B cell (primary cell): ENCODE data around the gene ENG. TPM values are rescaled to one million over a fixed set of nuclear protein-coding genes. Genes with fewer than 3 reads are reported as not detected.

Experiments
- ATAC-seq: fragments of 200-7000 bp; cut with Tn5 transposase; one replicate; pipeline ENCODE4 v1.10.0; 2021; ENCODE audit warnings: low read depth, mild to moderate bottlenecking, moderate number of reproducible peaks, moderate library complexity
- CTCF ChIA-PET: fragments of 350-600 bp; sonication (Branson Sonifier 250); formaldehyde crosslinking; loops from one replicate; lab custom pipeline; 2021; ENCODE audit warnings: antibody characterized with exemption, inconsistent platforms; lab: Charles Lee
- POLR2A ChIA-PET: fragments of 350-600 bp; sonication (Branson Sonifier 250); formaldehyde crosslinking; loops from one replicate; lab custom pipeline; 2021; ENCODE audit warnings: antibody characterized with exemption; lab: Charles Lee
- DNase-seq: peaks from one replicate; pipeline ENCODE4 v3.0.0; 2013
- H2AFZ ChIP-seq: 2 replicates; pipeline ENCODE4 v1.6.1; 2012; ENCODE audit warnings: mild to moderate bottlenecking, low read depth, low read length; ENCODE audit not compliant: insufficient read depth, poor library complexity, severe bottlenecking
- H3K27ac ChIP-seq, 2 donors: 1 replicate in 1 of 2; 2 replicates in 1 of 2; pipeline ENCODE4 v1.5.1; 2012 to 2013; ENCODE audit warnings: low read length in 2 of 2, mild to moderate bottlenecking in 2 of 2, moderate library complexity in 1 of 2
- H3K27me3 ChIP-seq, 4 experiments: fragments of 200-600 bp in 1 of 4; sonication (generic) in 1 of 4; replicated peaks in 1 of 4; 1 replicate in 2 of 4; 2 replicates in 2 of 4; pipeline versions ENCODE4 v1.6.1 to v1.7.0; 2013 to 2016; ENCODE audit warnings: low read length in 3 of 4, mild to moderate bottlenecking in 2 of 4, mixed read lengths in 1 of 4, moderate library complexity in 1 of 4; ENCODE audit not compliant: insufficient read depth in 4 of 4, control insufficient read depth in 3 of 4; ENCODE audit errors: control extremely low read depth in 1 of 4
- H3K36me3 ChIP-seq, 2 experiments: replicated peaks in 1 of 2; 1 replicate in 1 of 2; 2 replicates in 1 of 2; pipeline versions ENCODE4 v1.6.1 to v1.7.1; 2013; ENCODE audit warnings: low read length in 1 of 2; ENCODE audit not compliant: insufficient read depth in 2 of 2, control insufficient read depth in 1 of 2; ENCODE audit errors: control extremely low read depth in 1 of 2, extremely low read depth in 1 of 2
- H3K4me1 ChIP-seq, 2 donors: fragments of 200-600 bp in 1 of 2; sonication (generic) in 1 of 2; 1 replicate in 1 of 2; 2 replicates in 1 of 2; pipeline versions ENCODE4 v1.5.1 to v1.6.1; 2013 to 2017; ENCODE audit warnings: low read length in 2 of 2; ENCODE audit not compliant: control insufficient read depth in 2 of 2, insufficient read depth in 2 of 2
- H3K4me2 ChIP-seq: replicated peaks from 2 replicates; pipeline ENCODE3; 2012; ENCODE audit warnings: mild to moderate bottlenecking, low read depth, low read length; ENCODE audit not compliant: poor library complexity, severe bottlenecking
- H3K4me3 ChIP-seq, 5 experiments: fragments of 200-600 bp in 1 of 5; sonication (generic) in 1 of 5; 1 replicate in 3 of 5; 2 replicates in 2 of 5; pipeline versions ENCODE4 v1.5.1 to v1.7.0; 2011 to 2016; ENCODE audit warnings: low read length in 4 of 5, mild to moderate bottlenecking in 4 of 5, low read depth in 2 of 5, control low read depth in 1 of 5, moderate library complexity in 1 of 5; ENCODE audit not compliant: insufficient read depth in 1 of 5; ENCODE audit errors: control extremely low read depth in 1 of 5, extremely low read depth in 1 of 5
- H3K79me2 ChIP-seq: fragments of 200-600 bp; sonication (generic); one replicate; pipeline ENCODE4 v1.6.0; 2016; ENCODE audit warnings: low read length; ENCODE audit not compliant: control insufficient read depth, insufficient read depth
- H3K9ac ChIP-seq: fragments of 200-600 bp; sonication (generic); 2 replicates; pipeline ENCODE4 v1.6.1; 2017; ENCODE audit warnings: mild to moderate bottlenecking, low read length, moderate library complexity
- H3K9me3 ChIP-seq, 3 donors: one replicate each; pipeline versions ENCODE4 v1.6.1 to v1.7.1; 2013; ENCODE audit warnings: low read length in 2 of 3; ENCODE audit not compliant: control insufficient read depth in 2 of 3, insufficient read depth in 1 of 3; ENCODE audit errors: control extremely low read depth in 1 of 3
- H4K20me1 ChIP-seq: 2 replicates; pipeline ENCODE4 v1.6.0; 2012; ENCODE audit warnings: mild to moderate bottlenecking, low read length; ENCODE audit not compliant: insufficient read depth, control insufficient read depth, poor library complexity, severe bottlenecking
- H3K27ac Mint-ChIP-seq: one replicate; pipeline ENCODE4 v1.8.0; 2021; ENCODE audit warnings: mixed read lengths
- H3K27me3 Mint-ChIP-seq: one replicate; pipeline ENCODE4 v1.8.0; 2021; ENCODE audit warnings: mixed read lengths
- H3K4me1 Mint-ChIP-seq: one replicate; pipeline ENCODE4 v1.8.0; 2021; ENCODE audit warnings: mixed read lengths
- H3K4me3 Mint-ChIP-seq: one replicate; pipeline ENCODE4 v1.8.0; 2021; ENCODE audit warnings: mixed read lengths
- H3K9me3 Mint-ChIP-seq: one replicate; pipeline ENCODE4 v1.8.0; 2022; ENCODE audit warnings: mixed read lengths; ENCODE audit not compliant: insufficient read depth
- CTCF ChIP-seq: fragments of 200-600 bp; IDR thresholded peaks from one replicate; pipeline ENCODE4 v1.8.0; 2022; ENCODE audit warnings: antibody characterized with exemption, mild to moderate bottlenecking
- EZH2 ChIP-seq: IDR thresholded peaks from 2 replicates; pipeline ENCODE4 v1.6.1; 2012; ENCODE audit warnings: borderline replicate concordance, low read depth, mild to moderate bottlenecking, moderate library complexity, low read length; ENCODE audit not compliant: insufficient read depth, poor library complexity, severe bottlenecking
- WGBS: methylation state at CpG from one replicate; pipeline ENCODE4 v1.1.5; 2013; ENCODE audit warnings: missing lambda C conversion rate; ENCODE audit not compliant: insufficient coverage; 5-methylcytosine and 5-hydroxymethylcytosine counted together
- intact Hi-C: fragments of 100-400 bp; cut with micrococcal nuclease; formaldehyde crosslinking; loops from one replicate; pipeline ENCODE4 v1.10.0; 2022
- polyA plus RNA-seq: library from polyadenylated mRNA; depleted of rRNA; stranded (reverse); fragments of >200 nt; gene quantifications from 2 replicates; pipeline ENCODE4 v1.2.3, GENCODE V29; 2012
- total RNA-seq, 2 donors: library from RNA; stranded (reverse); fragments of 120-200 nt in 1 of 2; gene quantifications; 1 replicate in 1 of 2; 2 replicates in 1 of 2; pipeline versions ENCODE4 v1.2.3 to v1.2.4, GENCODE V29; 2013 to 2022

The ENG gene
- total and polyA plus RNA-seq, 2 donors (not counting 1 experiment from before 2014, with no cell fraction given) = 5.4 to 12.6 TPM

DNA sequence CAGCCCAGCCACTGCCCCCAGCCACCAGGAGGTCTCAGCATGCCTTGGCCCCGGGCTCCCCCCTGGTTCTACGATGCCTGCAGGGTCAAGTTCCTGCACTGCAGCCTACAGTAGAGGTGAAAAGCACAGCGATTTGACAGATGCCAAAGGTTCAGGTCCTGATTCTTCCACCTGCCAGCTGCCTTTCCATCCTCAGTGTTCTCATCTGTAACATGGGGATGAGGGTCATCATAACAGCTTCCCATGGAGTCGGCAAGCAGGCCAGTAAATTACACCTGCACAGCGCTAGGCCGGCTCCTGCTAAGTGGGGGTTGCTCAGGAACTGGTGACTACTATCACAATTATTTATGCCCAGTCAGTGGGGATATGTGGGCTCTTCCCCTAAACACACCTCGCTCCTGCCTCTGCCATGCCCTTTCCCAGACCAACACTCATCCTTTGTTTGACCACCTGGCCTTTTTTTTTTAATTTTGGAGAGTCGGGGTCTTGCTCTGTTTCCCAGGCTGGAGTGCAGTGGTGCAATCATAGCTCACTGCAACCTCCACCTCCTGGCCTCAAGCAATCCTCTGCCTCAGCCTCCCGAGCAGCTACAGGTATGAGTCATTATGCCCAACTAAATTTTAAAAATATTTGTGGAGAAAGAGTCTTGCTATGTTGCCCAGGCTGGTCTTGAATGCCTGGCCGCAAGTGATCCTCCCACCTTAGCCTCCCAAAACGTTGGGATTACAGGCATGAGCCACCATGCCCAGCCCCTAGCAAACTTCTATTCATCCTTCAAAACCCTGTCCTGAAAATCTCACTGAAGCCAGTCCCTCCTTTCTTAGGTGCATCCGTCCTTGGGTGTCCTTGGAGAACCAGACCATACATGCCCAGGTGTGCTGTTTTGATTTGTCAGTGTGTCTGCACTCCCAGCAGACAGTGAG, 6.4 kb downstream of the ENG start:
- WGBS = 94% methylated on average over 7 of the region's 12 CpGs
- H3K27me3 Mint-ChIP-seq = no peaks in the 10 kb centered on the region
- intact Hi-C loops = no loop called here
- ChIA-PET CTCF (interaction anchor here (0.7 kb wide), 1 partner anchor 22 kb away, joined by 3 read pairs; no protein-coding TSS in a partner anchor), POLR2A (no interaction called here)
- no peak overlapping the region for H2AFZ ChIP-seq
- H3K4me3 ChIP-seq = no peak overlapping the region
- DNase-seq (no peak), ATAC-seq (no peak)
- TF ChIP-seq CTCF = no peak
- no peak for TF ChIP-seq EZH2
- H4K20me1 ChIP-seq = no peaks in the 10 kb centered on the region
- peaks cover 10% of the 10 kb centered on the region for H3K9me3 Mint-ChIP-seq
- no peak overlapping the region for H3K27ac ChIP-seq
- H3K4me1 ChIP-seq = peaks cover 6 to 13% of the 10 kb centered on the region in 2 donors
- H3K79me2 ChIP-seq = peaks cover 12% of the 10 kb centered on the region
- H3K9ac ChIP-seq = no peak overlapping the region
- H3K36me3 ChIP-seq = no peaks in the 10 kb centered on the region
- H3K27ac Mint-ChIP-seq = no peak overlapping the region
- H3K4me3 Mint-ChIP-seq = no peak overlapping the region
- H3K4me1 Mint-ChIP-seq = peaks cover 11% of the 10 kb centered on the region
- H3K27me3 ChIP-seq = no peaks in the 10 kb centered on the region
- no peak overlapping the region for H3K4me2 ChIP-seq
- peaks cover 0 to 26% (median 11%) of the 10 kb centered on the region in 3 donors for H3K9me3 ChIP-seq

- Histone ChIP-seq H3K79me2 (peaks cover 12% of the 10 kb centered on the region), H3K9ac (no peak overlapping the region), H3K4me2 (no peak overlapping the region), H3K4me3 (no peak overlapping the region), H3K27me3 (no peaks in the 10 kb centered on the region), H2AFZ (no peak overlapping the region), H3K9me3 (peaks cover 0 to 26% (median 11%) of the 10 kb centered on the region in 3 donors), H3K27ac (no peak overlapping the region), H4K20me1 (no peaks in the 10 kb centered on the region), H3K4me1 (peaks cover 0 to 3% of the 10 kb centered on the region in 2 donors), H3K36me3 (no peaks in the 10 kb centered on the region)
- Mint-ChIP-seq H3K4me1 (peaks cover 3% of the 10 kb centered on the region), H3K4me3 (no peak overlapping the region), H3K27ac (no peak overlapping the region), H3K27me3 (no peaks in the 10 kb centered on the region), H3K9me3 (peaks cover 10% of the 10 kb centered on the region)
- ChIA-PET CTCF (interaction anchor here (0.7 kb wide), 1 partner anchor 23 kb away, joined by 3 read pairs; no protein-coding TSS in a partner anchor), POLR2A (interaction anchor here (1.1 kb wide), 1 partner anchor 23 kb away, joined by 3 read pairs; no protein-coding TSS in a partner anchor)
- intact Hi-C loops = no loop called here
- ATAC-seq (no peak), DNase-seq (no peak)
- WGBS = 98% methylated on average over 6 of the region's 6 CpGs
- no peak for TF ChIP-seq CTCF
- TF ChIP-seq EZH2 = no peak
These were observed 7.3 kb downstream of the ENG start for GRCh38 chr9:127847178-127847510.
